A549 (cell line): ENCODE data around the gene ASIC1.

Experiments
- CBX8 ChIP-seq: fragments of 200-600 bp; sonication (generic); IDR thresholded peaks from 2 replicates; pipeline ENCODE4 v1.6.1; 2016
- CEBPB ChIP-seq, 2 experiments: fragments of >200 bp in 1 of 2; sonication (Bioruptor Twin) in 1 of 2; formaldehyde crosslinking in 1 of 2; IDR thresholded peaks; 2 replicates each; pipeline ENCODE4 v1.6.1; 2012 to 2016
- PHF8 ChIP-seq: fragments of 200-600 bp; sonication (generic); IDR thresholded peaks from 2 replicates; pipeline ENCODE4 v1.6.1; 2016; ENCODE audit warnings: low read depth, mild to moderate bottlenecking, antibody characterized with exemption, moderate library complexity, borderline replicate concordance
- POLR2A ChIP-seq: IDR thresholded peaks from 2 replicates; pipeline ENCODE4 v1.6.1; 2012; ENCODE audit warnings: mild to moderate bottlenecking, low read length
- RAD21 ChIP-seq, 2 experiments: fragments of >200 bp in 1 of 2; sonication (Bioruptor Twin) in 1 of 2; formaldehyde crosslinking in 1 of 2; IDR thresholded peaks in 1 of 2; conservative IDR thresholded peaks in 1 of 2; 2 replicates in 1 of 2; 3 replicates in 1 of 2; pipeline ENCODE4 v1.6.1; 2012 to 2018; ENCODE audit warnings: inconsistent platforms in 1 of 2
- RCOR1 ChIP-seq: fragments of 150-350 bp; IDR thresholded peaks from 2 replicates; pipeline ENCODE4 v1.6.1; 2014; ENCODE audit warnings: antibody characterized with exemption, low read length, low read depth
- SREBF2 ChIP-seq: fragments of 450-650 bp; IDR thresholded peaks from 2 replicates; pipeline ENCODE4 v1.6.1; 2014; ENCODE audit warnings: mild to moderate bottlenecking, moderate library complexity
- TF ChIP-seq, protein P1 (sequence below): fragments of >200 bp; sonication (Bioruptor Twin); formaldehyde crosslinking; IDR thresholded peaks from 3 replicates; pipeline ENCODE4 v1.5.1; 2016
- TF ChIP-seq, protein P2 (sequence below): IDR thresholded peaks from 2 replicates; pipeline ENCODE4 v1.6.1; 2012
- TF ChIP-seq, protein P3 (sequence below): fragments of 450-650 bp; IDR thresholded peaks from 2 replicates; pipeline ENCODE4 v1.6.1; 2014; ENCODE audit warnings: antibody characterized with exemption

DNA sequence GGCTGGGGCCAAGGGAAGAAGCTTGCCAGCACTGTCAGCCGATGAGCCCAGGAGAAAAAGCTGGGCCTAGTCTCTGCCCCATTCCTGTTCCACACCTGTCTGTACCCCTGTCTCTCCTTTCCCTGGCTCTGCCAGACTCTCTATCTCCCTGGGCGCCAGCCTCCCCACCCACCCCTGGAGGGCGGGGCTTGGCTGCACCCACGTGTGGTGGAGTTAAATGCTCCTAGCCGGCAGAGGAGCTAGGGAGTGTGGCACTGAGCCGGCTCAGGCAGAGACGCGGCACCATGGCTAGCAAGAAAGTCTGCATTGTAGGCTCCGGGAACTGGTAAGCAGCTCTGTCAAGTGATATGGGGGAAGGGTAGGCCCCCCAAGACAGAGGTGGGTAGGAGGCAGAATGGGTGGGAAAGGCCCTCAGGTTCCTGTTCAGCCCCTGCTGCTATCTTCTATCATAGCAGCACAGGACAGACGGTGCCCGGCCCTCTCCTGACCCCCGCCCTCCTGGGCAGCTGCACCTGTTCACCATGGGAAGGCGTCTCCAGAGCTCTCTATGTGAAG lies 46.4 kb downstream of the ASIC1 start, which contains the start of gene GPD1:
- TF ChIP-seq, protein P1, sequence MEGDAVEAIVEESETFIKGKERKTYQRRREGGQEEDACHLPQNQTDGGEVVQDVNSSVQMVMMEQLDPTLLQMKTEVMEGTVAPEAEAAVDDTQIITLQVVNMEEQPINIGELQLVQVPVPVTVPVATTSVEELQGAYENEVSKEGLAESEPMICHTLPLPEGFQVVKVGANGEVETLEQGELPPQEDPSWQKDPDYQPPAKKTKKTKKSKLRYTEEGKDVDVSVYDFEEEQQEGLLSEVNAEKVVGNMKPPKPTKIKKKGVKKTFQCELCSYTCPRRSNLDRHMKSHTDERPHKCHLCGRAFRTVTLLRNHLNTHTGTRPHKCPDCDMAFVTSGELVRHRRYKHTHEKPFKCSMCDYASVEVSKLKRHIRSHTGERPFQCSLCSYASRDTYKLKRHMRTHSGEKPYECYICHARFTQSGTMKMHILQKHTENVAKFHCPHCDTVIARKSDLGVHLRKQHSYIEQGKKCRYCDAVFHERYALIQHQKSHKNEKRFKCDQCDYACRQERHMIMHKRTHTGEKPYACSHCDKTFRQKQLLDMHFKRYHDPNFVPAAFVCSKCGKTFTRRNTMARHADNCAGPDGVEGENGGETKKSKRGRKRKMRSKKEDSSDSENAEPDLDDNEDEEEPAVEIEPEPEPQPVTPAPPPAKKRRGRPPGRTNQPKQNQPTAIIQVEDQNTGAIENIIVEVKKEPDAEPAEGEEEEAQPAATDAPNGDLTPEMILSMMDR, result no peak
- TF ChIP-seq POLR2A, result no peak
- TF ChIP-seq RCOR1, result no peak
- TF ChIP-seq RAD21 (conservative IDR thresholded peaks at IDR 0.05 in 1 of 2, IDR thresholded peaks at IDR 0.05 in 1 of 2), result no peak
- TF ChIP-seq PHF8, result no peak
- no peak for TF ChIP-seq CEBPB (IDR thresholded peaks at IDR 0.05)
- TF ChIP-seq, protein P2, sequence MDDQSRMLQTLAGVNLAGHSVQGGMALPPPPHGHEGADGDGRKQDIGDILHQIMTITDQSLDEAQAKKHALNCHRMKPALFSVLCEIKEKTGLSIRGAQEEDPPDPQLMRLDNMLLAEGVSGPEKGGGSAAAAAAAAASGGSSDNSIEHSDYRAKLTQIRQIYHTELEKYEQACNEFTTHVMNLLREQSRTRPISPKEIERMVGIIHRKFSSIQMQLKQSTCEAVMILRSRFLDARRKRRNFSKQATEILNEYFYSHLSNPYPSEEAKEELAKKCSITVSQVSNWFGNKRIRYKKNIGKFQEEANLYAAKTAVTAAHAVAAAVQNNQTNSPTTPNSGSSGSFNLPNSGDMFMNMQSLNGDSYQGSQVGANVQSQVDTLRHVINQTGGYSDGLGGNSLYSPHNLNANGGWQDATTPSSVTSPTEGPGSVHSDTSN, result no peak
- no peak for TF ChIP-seq CBX8
- TF ChIP-seq, protein P3, sequence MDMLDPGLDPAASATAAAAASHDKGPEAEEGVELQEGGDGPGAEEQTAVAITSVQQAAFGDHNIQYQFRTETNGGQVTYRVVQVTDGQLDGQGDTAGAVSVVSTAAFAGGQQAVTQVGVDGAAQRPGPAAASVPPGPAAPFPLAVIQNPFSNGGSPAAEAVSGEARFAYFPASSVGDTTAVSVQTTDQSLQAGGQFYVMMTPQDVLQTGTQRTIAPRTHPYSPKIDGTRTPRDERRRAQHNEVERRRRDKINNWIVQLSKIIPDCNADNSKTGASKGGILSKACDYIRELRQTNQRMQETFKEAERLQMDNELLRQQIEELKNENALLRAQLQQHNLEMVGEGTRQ, result no peak
- no peak for TF ChIP-seq SREBF2
